ENCODE data around the gene LRWD1.

- TF ChIP-seq POLR2A (IDR thresholded peaks at IDR 0.05) (peak in 1 of 2 donors; percentile 35), CTCF (IDR thresholded peaks at IDR 0.05) (no peak)
Observed at GRCh38 chr7:102432442-102433218, 32.2 kb upstream of the LRWD1 start.

Data from thyroid gland (tissue), 4 donors.